Measurements from ENCODE around the gene TNRC6C.

Gene TNRC6C, protein sequence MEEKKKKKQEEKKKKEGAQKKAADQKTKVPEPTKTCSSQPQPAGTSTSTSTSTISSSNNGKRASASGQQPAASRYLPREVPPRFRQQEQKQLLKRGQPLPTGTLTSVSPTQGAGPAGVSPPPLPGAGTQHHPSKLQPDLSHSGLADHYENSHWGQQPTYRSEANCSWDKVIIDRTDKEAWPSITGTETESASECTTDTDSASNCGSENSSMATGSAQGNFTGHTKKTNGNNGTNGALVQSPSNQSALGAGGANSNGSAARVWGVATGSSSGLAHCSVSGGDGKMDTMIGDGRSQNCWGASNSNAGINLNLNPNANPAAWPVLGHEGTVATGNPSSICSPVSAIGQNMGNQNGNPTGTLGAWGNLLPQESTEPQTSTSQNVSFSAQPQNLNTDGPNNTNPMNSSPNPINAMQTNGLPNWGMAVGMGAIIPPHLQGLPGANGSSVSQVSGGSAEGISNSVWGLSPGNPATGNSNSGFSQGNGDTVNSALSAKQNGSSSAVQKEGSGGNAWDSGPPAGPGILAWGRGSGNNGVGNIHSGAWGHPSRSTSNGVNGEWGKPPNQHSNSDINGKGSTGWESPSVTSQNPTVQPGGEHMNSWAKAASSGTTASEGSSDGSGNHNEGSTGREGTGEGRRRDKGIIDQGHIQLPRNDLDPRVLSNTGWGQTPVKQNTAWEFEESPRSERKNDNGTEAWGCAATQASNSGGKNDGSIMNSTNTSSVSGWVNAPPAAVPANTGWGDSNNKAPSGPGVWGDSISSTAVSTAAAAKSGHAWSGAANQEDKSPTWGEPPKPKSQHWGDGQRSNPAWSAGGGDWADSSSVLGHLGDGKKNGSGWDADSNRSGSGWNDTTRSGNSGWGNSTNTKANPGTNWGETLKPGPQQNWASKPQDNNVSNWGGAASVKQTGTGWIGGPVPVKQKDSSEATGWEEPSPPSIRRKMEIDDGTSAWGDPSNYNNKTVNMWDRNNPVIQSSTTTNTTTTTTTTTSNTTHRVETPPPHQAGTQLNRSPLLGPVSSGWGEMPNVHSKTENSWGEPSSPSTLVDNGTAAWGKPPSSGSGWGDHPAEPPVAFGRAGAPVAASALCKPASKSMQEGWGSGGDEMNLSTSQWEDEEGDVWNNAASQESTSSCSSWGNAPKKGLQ (N-terminal part only)

GRCh38 chr17:77957857-77958715 lies at the start of gene TNRC6C:
TSS of gene TNRC6C (plus strand) at chr17:77958703. CDS start at chr17:78004207, 45,504 bp downstream.
- DNase-seq, result peak; percentile 100

DNA sequence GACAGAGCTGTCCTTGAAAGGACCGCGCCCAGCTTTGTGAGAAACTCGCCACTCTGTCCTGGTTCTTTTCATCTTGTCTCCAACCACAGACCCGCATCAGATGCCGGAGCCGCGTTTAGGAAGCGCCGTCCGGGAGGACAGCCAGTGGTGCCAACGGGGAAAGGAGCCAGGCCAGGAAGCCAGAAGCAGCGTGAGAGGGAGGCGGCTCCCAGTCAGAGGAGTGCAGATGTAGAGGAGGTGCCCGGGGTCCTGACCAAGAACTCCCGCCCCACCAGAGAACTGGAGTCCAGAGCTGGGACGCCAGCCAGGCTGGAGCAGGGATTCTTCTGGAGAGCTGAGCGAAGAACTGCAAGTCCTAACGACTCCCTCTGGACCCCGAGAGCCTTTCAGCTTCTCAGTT lies 49.3 kb upstream of the TNRC6C start:
- DNase-seq, result no peak

DNA sequence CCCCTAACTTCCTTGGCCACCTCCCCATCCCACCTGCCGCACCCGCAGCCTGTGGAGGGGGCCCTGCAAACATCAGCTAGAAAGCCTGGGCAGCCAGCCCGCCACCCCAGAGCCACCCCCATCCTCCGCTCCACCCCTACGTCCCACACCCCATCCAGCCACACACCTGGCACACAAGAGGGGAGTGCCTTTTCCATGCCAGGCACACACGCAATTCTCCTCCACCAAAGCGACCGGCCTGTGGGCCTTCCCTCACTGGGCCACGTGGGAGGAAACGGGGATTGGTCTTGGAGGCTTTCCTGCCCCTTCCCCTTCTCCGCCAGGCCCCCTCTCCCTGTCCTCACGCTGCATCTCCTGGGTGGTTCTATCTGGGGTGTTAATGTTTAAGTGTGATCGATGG lies 48.7 kb upstream of the TNRC6C start:
- DNase-seq, result no peak

GRCh38 chr17:77914385-77915254 lies 43.9 kb upstream of the TNRC6C start:
- DNase-seq, result peak; percentile 14

DNA sequence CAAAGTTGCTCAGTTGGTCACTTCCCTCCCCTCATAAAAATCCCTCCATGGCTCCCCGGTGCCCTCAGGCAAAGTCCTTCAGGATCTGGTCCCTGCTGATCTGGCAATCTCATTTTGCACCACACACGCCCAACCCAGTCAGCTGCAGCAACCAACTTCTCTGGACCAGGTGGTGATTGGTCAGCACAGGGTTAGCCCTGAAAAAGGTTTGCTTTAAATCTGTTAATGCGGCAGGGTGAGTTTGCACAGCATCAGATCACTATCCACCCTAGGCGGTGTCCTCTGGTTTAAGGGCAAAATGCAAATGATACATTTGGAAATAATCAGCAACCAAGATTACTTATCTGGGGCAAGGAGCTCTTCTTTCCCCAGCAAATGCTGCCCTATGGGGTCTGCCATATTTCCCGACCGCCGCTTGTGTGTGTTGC lies 42.9 kb upstream of the TNRC6C start:
- DNase-seq, result no peak

- no peak for DNase-seq
Observed at GRCh38 chr17:77916264-77916663, 42.2 kb upstream of the TNRC6C start.

DNA sequence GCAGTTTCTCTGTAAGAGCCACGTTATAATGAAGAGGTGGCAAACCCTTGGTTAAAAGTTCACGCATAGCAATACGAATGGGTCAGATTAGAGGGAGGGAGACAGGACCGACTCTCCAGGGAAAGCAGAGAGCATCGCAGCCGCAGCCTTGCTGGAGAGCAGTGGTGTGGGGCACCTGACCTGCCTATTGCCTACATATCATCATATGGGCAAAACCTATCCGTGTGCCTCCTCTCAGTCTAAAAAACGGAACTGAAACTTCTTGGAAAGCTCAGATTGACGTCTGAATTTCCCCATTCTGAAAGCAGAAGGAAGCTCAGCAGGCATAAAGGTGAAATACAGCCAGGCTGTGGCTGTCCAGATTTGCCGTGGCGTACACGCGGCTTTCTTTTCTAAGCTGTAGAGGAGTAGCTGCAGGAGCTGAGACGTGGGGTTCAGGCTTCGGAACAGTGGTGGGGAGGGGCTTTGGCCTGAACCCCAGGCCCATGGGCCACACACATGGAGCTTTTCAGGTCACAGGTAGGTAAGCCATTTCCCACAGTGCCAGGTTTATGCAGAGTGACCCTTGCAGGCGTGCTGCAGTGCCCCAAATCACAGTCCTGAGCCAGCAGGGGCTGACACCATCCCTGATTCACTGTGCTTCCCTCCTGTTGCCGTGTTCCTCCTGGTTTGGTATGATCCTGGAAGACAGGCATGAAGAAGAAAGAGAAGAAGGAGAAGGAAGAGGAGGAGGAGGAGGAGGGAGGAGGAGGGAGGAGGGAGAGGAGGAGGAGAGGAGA lies 41.6 kb upstream of the TNRC6C start:
- peak; percentile 25 for DNase-seq

GRCh38 chr17:77919276-77919675 lies 39.2 kb upstream of the TNRC6C start:
- DNase-seq, result no peak

DNA sequence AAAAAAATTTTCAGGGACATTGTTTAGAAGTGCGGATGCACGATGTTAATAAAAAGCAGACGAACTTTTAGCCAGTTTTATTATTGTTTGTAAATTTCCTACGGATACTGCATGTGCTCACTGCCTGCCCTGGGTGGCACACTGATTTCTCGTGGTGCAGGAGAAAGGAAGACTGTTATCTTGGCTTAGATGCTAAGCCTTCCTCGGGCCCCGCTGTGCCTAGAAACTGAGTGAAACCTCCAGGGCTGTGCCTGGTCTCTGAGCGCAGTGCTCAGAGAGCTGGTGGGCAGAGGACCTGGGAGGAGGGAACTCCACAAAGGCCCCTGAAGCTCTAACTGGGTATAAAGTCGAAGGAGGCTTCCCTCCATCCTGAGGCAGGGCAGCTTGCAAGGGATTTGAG lies 35.4 kb upstream of the TNRC6C start:
- no peak for DNase-seq

- DNase-seq, result no peak
Observed at GRCh38 chr17:77923776-77924513, 34.6 kb upstream of the TNRC6C start.

- no peak for DNase-seq
Observed at GRCh38 chr17:77924757-77925336, 33.7 kb upstream of the TNRC6C start.

DNA sequence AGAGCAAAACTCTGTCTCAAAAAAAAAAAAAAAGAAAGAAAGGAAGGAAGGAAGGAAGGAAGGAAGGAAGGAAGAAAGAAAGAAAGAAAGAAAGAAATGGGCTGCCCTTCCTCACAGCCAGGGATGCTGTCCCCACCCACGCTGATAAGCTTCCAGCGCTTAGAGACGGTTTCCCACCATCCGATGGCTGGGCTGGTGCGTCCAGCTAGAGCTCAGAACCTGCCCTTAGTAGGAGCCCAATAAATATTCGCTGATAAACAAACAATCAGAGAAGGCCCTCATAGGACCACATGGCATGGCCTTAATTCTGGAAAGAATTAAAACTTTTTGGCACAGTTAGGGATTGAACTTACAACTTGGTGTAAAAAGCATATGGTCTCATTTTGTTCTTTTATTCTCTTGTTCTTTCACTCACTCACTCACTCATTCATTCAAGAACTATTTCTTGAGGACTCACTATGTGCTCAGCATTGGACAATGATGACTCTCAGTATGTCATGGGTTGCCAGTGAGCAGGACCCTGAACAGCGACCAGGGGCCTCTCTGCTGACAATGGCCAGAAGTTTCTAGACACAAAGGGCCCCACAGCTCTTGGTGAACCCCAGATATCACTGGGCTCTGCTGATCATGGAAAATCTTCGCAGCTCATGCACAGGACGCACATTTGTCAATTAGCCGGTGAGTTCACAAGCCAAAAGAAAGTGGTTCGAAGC lies 32.5 kb upstream of the TNRC6C start:
- no peak for DNase-seq

GRCh38 chr17:77926981-77927380 lies 31.5 kb upstream of the TNRC6C start:
- no peak for DNase-seq

DNA sequence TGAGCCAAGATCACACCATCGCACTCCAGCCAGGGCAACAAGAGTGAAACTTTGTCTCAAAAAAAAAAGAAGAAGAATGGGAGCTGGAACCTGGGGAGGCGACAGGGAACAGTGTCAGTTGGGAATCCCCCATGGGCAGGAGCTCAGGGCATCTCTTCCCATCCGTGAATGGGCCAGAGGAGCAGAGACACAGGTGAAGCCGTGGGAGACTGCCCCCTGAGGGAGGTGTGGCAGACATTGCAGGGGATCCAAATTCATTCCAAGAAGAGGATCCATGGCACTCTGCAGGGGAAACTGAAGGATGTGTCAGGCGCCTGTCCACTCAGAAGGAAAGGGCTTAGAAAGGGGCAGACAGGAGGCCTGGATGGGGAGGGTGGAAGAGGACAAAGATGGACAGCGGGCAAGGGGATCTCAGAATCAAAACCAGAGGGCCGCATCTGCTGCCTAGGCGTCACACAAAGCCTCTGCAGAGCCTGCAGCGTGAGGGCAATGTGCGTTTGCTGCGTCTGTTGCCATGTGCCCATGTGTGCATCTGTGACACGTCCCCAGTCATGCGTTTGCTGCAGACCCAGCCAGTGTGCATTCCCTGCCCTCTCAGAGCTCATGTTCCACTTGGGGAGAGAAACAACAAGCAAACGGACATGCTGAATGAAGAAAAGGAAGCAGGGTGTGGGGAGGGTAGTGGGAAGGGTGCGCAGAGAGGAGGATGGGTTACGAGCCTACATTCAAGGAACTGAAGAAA lies 30.6 kb upstream of the TNRC6C start:
- DNase-seq, result no peak

DNA sequence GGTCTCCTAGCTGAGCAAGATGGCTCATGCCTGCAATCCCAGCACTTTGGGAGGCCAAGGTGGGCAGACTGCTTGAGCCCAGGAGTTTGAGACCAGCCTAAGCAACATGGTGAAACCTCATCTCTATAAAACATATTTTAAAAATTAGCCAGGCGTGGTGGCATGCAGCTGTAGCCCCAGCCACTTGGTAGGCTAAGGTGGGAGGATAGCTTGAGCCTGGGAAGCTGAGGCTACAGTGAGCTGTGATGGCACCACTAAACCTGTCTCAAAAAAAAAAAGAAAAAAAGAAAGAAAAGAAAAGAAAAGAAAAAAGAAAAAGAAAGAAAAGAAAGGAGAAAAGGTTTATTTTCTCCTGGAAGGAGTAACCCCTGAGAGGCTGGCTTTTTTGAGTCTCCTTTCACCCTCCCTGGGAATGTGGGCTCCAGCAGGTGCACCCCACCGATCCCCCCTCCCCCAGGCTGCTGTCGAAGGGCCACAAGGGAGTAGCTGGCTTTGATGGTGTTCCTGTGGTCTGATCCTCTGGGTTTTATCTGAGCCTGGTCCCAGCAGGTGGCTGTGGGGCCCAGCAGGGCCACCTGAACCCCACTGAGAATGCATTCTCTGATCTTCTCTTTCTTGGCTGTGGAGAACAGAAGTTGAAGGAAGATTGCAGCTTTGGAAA lies 29.9 kb upstream of the TNRC6C start:
- DNase-seq, result no peak

DNA sequence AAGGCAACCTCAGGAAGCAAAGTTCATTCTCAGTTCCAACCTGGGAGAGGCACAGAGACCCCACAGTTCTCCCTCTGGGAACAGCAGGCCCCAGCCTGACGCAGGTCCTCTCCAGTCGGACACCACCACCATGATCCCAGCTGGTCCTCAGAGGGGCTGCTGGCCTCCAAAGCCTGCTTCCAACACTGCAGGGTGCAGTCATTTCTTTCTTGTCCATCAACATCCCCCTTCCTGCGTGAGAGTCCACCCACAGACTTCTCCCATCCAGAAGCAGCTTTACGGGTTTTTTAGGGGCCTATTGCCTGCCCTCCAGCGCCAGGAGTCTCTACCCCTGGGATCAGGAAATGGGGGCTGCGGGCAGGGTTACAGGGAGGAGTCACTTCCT lies 29.3 kb upstream of the TNRC6C start:
- DNase-seq, result no peak

GRCh38 chr17:77929871-77930436 lies 28.5 kb upstream of the TNRC6C start:
- DNase-seq, result no peak
